GM18867 (cell line): ENCODE measurements around the gene DNTT.

ENCODE experiments used
- ATAC-seq: cut with Tn5 transposase; IDR thresholded peaks from one replicate; pipeline ENCODE4 v1.9.1; 2021; ENCODE audit warnings: mild to moderate bottlenecking, moderate library complexity; ENCODE audit not compliant: unreplicated experiment

DNTT gene

DNA sequence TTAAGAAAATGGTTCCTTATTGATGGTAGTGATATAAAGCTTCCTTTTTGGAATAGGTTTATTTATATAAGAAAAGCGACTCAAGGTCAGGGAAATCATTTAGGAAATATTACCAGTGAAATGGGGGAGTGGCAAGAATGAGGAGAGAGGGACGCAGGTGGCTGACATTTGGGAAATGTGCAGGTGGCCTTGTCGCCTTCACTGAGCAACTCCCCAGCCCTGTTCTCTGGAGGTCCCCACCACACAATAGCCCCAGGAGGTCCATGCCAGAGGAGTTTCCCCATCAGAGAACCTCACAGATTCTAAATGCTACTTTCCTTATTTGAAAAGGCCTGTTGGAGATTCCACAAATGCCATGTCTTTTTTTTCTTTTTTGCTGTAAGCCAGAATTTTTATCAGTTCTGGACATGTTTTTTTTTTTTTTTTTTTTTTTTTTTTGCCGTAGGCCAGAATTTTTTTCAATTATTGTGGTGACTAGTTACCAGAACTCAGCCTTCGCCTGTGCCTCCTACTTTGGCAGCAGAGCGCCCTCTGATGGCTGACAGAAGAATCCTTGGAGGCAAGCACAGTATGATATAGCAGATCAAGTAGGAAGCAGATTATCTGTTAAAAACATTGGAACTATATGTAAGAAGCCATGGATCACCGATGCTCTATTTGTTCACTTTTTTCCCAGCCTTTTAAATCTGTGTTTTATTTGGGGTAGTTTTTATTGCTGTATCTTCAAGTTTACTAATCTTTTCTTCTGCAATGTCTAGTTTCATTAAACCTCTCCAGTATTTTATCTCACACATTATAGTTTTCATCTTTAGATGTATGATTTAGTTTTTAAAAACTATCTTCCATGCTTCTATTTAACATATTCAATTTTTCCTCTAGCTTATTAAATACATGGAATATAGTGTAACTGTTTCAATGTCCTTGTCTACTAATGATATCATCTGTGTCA, 36.0 kb downstream of the DNTT start:
- ATAC-seq, result peak; percentile 65

DNA sequence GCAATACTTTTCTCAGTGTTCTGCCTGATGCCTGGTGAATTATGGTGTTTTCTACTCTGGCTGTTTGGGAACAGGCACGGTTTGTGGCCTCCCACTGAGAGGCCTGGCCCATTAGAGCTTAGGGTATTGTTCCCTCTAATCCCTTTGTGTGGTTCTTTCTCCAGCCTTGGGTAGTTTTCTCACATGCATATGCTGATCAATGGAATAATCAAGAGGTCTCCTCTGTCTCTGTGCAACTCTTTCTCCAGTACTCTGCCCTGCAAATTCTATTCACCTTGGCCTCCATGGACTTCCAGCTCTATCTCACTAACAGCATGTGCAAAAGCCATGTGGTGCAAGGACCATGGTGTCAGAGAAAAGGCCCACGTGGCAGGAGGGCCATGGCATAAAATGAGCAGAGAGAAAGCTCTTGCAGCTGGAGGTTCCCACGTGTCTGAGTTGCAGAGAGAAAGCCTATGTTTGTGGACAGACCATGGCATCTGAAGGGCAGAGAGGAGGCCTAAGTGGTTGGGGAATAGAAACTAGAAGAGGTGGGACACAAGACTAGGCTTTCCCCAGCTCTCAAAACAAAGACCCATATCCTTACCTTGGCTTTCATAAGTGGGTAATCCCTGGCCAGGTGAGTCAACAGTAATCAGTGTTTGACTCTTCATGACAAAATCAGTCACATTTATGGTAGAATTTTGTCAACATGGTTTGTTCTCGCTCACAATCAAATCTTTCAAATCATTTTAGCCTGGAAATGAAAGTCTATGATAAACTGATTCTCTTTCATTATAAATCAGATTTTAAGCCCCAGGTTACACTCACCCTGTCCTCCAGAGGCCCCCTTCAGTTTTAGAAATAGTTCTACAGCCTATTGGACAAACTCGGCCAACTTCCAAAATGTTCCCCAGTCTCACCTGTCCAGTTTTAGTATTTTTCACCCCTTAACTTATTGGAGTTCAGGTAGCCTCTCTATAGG, 37.3 kb downstream of the DNTT start:
- ATAC-seq, result no peak

DNA sequence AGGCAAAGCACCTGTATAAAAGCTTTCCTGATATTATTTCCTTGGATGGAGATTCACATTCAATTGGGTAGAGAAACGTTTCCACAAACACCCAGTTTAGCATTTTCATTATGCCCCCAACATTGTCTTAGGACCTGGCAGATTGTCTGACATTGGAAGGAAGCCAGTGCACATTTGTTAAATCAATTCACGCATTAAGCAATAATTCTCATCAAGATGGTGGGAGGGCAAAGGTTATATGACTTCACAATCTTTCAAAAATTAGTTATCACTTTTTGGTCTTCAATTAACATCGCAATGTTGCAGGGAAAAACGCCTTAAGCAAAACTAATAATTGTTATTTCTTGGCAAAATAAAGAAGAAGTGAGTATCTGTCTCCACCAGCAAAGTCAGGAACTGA, 38.2 kb downstream of the DNTT start:
- no peak for ATAC-seq

DNA sequence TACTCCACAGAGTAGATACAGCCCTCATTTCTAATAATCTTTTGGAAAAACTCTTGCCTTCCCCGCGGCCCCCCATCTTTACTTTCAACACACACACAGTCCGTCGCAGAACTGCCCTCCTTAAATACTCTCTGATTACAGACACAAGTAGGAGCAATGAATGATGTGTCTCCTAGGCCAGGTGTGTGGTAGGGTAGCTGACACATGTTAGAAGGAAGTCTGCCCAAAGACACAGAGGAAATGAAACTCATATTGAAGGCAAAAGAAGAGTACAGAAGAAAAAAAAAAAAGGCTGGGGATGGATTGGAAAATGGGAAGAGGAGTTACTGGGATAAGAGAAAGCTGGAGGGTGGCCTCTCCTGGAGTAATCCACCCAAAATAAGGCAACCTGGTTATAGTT, 39.9 kb downstream of the DNTT start:
- no peak for ATAC-seq

DNA sequence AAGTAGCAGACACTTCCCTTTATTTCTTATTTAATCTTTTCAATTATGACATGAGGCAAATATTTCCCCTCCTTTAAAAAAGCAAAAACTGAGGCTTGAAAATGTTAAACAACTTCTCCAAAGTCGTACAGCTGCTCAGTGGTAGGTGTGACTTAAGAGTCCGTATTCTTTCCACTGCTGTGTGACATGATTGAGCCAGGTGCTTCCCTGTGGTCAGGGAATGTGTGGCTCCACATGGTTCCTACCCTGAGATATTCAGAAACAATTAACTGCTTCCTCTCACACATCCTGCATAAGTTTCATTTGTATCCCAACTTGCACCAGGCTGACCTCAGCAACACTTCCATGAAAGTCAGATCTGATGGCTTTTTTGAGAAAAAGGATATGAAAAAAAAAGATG, 41.0 kb downstream of the DNTT start:
- no peak for ATAC-seq

DNA sequence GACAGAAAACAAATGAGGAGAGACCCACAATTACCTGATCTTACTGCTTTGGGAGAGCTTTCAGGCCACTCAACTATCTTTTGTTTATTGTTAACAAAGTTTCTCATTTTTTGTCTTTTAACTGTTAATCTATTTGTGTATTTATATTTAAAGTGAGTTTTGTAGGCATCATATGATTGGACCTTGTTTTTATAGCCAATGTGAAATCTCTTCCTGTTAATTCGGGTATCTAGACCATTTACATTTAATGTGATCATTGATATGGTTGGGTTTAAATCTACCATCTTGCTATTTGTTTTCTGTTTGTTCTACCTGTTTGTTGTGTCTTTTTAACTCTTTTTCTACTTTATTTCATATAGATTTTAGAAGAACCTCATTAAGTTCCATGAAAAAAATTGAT, 42.1 kb downstream of the DNTT start:
- no peak for ATAC-seq

DNA sequence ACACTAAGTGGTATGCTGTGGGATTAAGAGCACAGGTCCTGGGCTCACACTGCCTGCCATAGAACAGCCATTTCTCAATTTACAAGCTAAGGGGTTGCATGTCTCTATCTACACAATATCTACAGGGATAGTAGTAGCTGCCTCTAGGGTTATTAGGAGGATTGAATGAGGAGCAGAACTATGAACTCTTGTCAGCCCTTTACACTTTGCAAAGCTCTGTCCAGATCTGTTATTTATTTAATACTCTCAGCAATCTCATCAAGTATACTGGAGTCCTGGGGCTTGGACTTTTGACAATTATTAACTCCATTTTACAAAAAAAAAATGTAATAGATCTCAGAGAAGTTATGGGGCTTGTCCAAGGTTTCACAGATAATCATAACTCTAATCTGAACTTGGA, 47.8 kb downstream of the DNTT start:
- ATAC-seq, result no peak

DNA sequence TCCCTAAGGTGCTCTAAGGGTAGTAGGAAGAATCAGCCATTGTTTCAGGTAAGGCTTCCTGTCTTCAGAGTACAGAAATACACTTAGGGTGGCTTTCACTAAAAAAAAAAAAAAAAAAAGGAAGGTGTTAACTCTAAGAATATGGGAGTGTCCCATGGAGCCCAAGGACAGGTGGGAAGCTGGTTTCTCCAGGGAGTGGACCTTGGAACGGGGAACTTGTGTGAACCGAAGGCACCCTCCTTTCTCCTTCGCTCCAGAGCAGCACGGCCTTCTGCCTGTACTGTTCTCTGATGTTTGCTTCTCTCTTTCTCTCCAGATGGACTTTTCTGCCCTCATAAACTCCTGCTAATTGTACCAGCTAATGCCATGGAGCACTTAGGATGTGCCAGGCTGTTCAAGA, 48.3 kb downstream of the DNTT start:
- no peak for ATAC-seq

DNA sequence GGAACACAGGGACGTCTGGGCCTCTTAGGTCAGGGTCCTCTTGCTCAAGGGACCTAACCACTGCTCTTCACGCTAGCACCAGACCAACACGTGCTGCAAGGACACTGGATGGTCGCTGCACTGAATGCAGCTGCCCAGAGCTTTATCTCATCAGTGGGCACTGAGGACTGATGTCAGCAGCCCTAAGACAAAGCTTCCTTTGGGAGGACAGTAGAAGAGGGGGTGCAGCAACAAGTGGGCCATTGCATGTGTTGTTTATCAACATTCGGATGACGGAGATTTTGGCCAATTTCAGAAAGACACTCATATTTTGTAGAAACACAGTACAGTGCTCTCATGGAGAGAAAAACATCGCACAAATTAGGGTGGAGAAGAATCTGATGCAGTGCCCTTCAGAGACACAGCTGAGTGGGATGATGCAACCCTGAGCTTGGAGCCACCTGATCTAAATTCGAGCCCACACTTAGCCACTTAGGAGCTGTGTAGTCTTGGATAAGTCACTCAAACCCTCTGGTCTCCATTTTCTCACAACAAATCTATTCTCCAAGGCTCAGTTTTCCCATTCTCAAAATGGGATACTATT, 52.9 kb downstream of the DNTT start:
- ATAC-seq, result no peak

DNA sequence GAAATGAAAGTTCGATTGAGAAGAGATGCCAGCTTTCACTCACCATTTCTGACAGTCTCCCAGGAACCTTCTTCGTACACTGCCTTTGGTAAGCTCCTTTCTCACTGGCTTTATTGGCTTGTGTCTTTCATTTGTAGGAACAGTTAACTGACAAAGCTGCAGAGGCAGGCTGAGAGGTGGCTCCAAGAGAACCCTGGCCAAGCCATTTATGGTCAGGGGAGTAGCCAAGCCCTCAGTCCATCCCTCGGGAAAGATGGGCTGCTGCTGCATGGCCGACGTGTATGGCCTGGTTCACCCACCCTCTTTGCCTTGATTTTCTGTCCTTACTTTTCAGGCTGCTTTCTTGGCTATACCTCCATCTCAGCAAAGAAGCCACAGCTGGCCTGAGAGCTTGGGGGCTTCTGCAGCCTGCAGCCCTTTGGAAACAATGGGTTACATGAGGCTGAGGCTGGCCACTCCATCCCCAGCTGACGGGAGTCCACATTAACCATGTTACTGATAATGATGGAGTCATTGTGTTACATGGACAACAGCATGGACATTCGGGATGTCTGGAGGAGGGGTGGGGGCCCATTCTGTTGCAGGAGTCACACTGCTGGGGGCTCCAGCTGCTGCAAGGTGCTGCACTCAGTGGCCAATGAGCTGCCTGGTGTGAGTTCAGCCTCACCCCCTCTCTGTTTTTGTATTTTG, 54.8 kb downstream of the DNTT start, which contains the start of gene OPALIN:
TSS of gene OPALIN (minus strand) at position 152 of the 690 bp plus-strand sequence. CDS start at position 46, 106 bp downstream.
- ATAC-seq, result no peak

DNA sequence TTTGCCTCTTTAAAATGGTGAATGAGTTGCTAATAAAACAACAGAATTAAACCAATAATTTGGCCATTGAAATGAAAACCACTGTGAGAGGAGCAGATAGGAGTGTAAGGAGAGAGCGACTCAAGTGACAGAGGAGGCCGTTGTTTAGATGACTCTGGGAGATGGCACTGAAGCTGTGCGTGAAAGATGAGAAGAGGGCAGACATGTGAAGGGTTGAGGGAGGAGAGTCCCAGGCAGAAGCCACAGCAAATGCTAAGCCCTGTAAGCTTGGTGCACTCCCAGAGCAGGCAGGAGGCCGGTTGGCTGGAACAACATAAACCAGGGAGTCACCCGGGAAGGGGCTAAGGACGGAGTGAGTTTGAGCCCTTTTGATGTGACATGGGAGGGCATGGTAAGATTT, 55.4 kb downstream of the DNTT start:
- no peak for ATAC-seq

DNA sequence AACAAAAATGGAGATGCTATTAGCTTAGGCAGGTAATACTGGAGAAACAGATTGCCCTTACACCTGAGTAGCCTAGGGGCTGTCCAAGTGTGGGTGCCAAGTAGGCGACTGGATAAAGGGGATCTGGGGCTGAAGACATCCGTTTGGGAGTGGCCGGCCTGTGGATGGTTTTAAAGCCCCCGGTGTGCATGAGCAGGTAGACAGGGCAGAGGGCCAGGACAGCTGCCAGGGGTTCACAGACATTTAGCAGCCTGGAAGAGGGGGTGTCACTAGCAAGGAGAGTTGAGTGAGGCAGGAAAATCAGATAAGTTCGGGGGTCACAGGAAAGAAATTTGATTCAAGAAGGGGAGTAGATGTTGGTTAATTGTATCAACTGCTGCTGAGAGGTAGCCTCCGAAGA, 56.1 kb downstream of the DNTT start:
- ATAC-seq, result no peak

DNA sequence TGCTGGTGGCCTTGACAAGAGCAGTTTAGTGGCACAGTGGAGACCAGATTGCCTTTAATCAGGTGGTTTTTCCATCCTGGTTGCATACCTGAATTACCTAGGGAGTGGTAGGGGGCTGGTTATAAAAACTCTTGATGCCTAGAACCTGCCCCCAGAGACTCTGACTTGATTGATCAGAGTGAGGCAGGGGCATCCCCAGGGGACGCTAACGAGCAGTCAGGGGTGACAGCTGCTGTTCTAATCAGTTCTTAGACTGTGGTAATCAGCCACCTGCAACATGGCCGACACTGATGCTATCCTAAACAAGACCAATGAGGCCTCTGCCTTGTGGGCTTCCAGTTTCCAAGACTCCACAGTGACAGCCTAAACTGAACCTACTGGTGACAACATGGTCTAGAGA, 56.5 kb downstream of the DNTT start:
- ATAC-seq, result no peak

DNA sequence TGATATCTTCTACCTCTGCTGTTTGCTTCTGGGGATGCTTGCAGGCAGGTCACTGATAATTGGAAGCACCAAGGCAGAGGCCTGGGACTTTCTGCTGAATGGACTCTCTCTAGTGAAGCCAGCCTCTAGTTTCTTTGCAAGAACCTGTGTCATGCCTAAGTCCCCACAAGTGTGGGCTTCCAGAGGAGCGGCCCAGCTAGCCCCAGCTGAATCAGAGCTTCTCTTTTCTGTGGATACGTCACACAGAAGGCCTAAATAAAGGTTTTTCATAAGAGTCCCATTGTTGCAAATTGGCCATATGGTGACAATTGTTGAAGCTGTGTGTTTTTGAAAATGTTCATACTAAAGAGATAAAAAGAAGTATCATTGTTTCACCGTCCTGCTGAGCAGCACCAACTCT, 61.3 kb downstream of the DNTT start:
- ATAC-seq, result no peak

DNA sequence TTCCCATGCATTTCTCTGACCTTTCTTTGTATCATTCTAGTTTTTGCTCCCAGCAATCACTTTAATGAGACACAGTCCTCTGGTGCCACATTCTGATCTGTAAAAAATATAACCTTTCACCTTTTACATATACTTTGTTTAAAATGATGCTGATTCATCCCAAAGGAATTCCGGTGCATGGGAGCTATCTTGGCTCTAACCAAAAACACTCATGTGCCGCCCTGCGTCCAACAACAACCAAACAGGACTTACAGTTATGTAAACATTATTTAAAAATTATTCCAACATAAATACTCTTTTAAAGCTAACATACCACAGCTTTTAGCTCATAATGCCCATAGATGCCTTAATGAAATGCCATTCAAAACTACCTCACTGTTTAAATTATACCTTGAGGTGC, 62.3 kb downstream of the DNTT start:
- no peak for ATAC-seq

DNA sequence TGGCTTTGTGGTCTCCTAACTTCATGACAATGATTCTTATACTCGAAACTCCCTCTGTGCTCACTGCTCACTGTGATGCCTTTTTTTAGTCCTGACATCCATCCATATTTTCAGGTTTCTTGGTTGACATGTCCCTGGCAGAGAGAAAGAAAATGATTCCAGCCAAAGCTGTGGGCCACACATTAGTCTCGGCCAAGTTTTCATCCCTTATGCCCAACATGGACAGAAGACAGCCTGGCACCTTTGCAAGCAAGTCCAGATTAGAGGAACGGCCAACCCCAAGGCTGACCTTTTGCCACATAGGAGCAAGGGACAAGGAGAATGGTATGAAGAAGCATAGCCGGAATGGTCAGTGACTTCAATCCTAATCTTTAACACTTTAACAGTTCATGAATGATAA, 63.2 kb downstream of the DNTT start:
- no peak for ATAC-seq

DNA sequence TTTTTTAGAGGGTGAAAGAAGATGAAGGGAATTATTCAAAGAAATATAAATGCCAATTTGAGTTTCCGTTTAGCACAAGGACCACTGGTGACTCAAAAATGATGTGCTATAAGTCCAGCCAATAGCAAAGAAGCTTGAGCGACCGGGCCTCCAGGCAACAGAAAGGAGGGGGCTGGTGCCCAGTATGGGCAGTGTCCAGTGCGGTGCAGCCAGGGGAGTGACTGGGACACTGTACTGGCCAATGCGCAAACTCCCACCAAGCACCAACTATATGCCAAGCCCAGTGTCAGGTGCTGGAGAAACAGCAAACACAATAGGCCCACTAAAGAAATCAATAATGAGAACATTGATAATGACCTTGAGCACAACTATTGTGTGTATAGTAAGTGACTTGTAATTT, 64.7 kb downstream of the DNTT start:
- ATAC-seq, result no peak

DNA sequence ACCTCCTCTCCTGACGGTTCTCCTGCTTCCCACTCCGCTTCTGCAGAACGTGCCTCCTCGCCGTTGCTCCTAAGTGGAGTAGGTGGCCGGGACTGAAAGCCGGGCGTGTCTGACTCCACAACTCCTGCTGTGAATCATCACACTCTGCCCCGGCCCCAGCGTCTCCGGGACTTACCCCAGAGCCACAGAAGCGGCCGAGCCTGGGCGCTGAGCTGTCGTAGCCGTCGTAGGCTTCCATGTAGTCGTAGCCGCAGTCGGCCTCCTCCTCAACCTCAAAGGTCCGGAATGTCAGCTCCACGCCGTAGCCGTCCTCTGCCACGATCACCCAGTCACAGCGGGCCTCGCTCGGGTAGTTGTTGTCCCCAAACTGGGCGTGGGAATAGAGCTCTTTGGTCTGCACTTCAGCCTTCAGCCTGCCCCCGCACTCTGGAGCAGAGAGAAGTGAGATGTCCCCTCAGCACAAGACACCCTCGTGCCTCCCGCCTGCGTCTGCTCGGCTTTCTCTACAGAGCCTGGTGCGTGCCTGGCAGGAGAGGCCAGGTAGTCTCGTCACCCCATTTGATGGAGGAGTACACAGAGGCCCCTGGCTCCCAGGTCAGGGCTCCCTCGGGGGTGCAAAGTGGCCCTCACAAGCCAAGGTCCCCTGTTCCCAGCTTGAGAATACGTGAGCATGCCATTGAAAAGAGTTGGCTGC, 65.8 kb downstream of the DNTT start:
- no peak for ATAC-seq

DNA sequence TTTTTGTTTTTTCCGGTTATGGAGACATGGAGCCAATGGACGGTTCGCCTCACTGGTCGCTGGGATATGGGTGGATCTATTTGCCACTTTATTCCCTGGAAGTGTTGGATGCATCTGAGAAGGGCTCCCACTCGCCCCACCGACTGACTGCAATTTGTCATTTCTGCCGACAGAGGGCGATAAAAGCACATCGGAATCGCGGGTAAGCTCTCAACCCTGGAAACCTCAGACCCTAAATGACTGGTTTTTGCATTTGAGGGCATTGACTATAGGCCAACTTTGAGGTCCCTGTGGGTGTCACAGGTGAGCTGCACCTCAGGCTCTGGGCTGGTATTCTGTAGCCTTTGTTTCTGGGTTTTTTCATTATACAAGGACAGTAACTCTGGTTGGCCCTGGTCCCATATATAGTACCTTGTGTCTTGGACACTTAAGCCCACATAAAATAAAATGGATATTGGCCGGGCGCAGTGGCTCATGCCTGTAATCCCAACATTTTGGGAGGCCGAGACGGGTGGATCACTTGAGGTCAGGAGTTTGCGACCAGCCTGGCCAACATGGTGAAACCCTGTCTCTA, 66.4 kb downstream of the DNTT start:
- ATAC-seq, result no peak

DNA sequence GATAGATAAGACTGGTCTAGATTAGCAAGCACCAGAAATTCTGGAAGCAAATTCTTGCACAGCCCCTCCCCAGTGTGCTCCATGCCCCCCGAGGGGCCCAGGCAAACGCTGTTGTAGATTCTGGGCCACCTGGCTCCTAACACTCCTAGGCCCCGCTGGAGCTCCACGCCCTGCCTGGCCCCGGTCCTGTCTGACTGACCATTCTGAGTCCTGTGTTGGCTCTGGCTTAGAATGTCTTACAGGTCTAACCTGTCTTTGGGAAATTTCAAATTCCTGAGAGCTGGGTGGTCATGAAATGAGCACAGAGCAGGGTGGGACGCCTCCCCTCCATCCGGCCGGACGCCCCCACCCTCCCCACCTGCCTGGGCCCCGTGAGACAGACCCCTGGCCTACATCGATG, 67.1 kb downstream of the DNTT start:
- ATAC-seq, result no peak
